Natural killer cell (primary cell): ENCODE results near the gene CCNT1. TPM values are rescaled to one million over a fixed set of nuclear protein-coding genes. Genes with fewer than 3 reads are reported as not detected.

Source experiments
- ATAC-seq, 3 donors: fragments of 150-1000 bp in 2 of 3; fragments of 200-7000 bp in 1 of 3; cut with Tn5 transposase; 1 replicate in 1 of 3; 2 replicates in 2 of 3; pipeline ENCODE4 v1.10.0; 2021; ENCODE audit warnings: mild to moderate bottlenecking in 2 of 3, moderate library complexity in 2 of 3
- DNase-seq, 2 donors: peaks; one replicate each; pipeline versions ENCODE4 v3.0.0 to v3.0.0-alpha.2; 2013 to 2021; ENCODE audit warnings: mixed read lengths in 1 of 2
- H3K27ac ChIP-seq: one replicate; pipeline ENCODE4 v1.5.1; 2013; ENCODE audit warnings: mild to moderate bottlenecking, low read length
- H3K27me3 ChIP-seq: one replicate; pipeline ENCODE4 v1.6.1; 2013; ENCODE audit warnings: low read length; ENCODE audit not compliant: control insufficient read depth, insufficient read depth
- H3K36me3 ChIP-seq: one replicate; pipeline ENCODE4 v1.6.1; 2013; ENCODE audit warnings: low read length; ENCODE audit not compliant: control insufficient read depth, insufficient read depth
- H3K4me1 ChIP-seq: one replicate; pipeline ENCODE4 v1.6.1; 2013; ENCODE audit warnings: low read length; ENCODE audit not compliant: control insufficient read depth, insufficient read depth
- H3K4me3 ChIP-seq: one replicate; pipeline ENCODE4 v1.5.1; 2013; ENCODE audit warnings: low read length
- H3K9me3 ChIP-seq: one replicate; pipeline ENCODE4 v1.6.1; 2013; ENCODE audit warnings: low read length; ENCODE audit not compliant: control insufficient read depth, insufficient read depth
- H3K27ac Mint-ChIP-seq, 2 donors: one replicate each; pipeline ENCODE4 v1.8.0; 2022; ENCODE audit warnings: mild to moderate bottlenecking in 2 of 2, mixed read lengths in 2 of 2, moderate library complexity in 1 of 2
- H3K27me3 Mint-ChIP-seq, 2 donors: one replicate each; pipeline ENCODE4 v1.8.0; 2022; ENCODE audit warnings: low read depth in 2 of 2, mixed read lengths in 2 of 2
- H3K36me3 Mint-ChIP-seq: one replicate; pipeline ENCODE4 v1.8.0; 2022; ENCODE audit warnings: mixed read lengths
- H3K4me1 Mint-ChIP-seq, 2 donors: one replicate each; pipeline ENCODE4 v1.8.0; 2022; ENCODE audit warnings: mixed read lengths in 2 of 2
- H3K4me3 Mint-ChIP-seq: one replicate; pipeline ENCODE4 v1.8.0; 2022; ENCODE audit warnings: mild to moderate bottlenecking, moderate library complexity, mixed read lengths
- H3K9me3 Mint-ChIP-seq, 2 donors: one replicate each; pipeline ENCODE4 v1.8.0; 2022; ENCODE audit warnings: mixed read lengths in 2 of 2
- WGBS: methylation state at CpG from one replicate; pipeline ENCODE4 v1.1.7; 2013; ENCODE audit warnings: missing lambda C conversion rate; ENCODE audit not compliant: insufficient coverage; 5-methylcytosine and 5-hydroxymethylcytosine counted together
- intact Hi-C: fragments of 100-400 bp; cut with micrococcal nuclease; formaldehyde crosslinking; loops from one replicate; pipeline ENCODE4 v1.14.2; 2022
- total RNA-seq, 4 donors: library from RNA; stranded (reverse); fragments of 120-200 nt in 1 of 4; gene quantifications; one replicate each; pipeline versions ENCODE4 v1.2.3 to v1.2.4, GENCODE V29; 2013 to 2022
- TF ChIP-seq, protein P1 (sequence below): fragments of 200-600 bp; IDR thresholded peaks from one replicate; pipeline ENCODE4 v1.8.0; 2022; ENCODE audit warnings: antibody characterized with exemption

Gene CCNT1
- total RNA-seq, 3 donors from 2014 or later (not counting 1 experiment from before 2014, with no cell fraction given): 119 to 145 (median 120) TPM

DNA sequence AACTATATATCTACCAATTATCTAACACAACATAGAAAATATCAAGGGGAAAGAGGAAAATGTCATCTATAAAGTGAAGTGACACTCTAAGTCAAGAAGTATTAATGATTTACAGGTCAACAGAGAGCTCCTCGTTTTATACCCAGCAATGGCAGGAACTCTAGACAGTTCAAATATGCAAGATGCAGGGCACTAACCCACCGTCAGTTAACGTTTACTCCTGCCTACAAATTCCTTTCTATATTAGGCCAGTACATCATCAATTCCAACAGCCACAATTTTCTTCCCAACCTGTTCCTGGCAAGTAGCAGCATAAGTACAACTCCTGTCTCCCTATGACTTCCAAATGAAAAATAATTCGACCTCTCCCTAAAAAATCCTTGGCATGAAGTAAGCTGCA lies 25.5 kb downstream of the CCNT1 start:
- no peak overlapping the region for H3K4me3 Mint-ChIP-seq
- Histone ChIP-seq H3K27me3 (no peaks in the 10 kb centered on the region), H3K9me3 (no peaks in the 10 kb centered on the region), H3K27ac (no peak overlapping the region), H3K4me1 (no peaks in the 10 kb centered on the region), H3K4me3 (no peak overlapping the region), H3K36me3 (peaks cover 68% of the 10 kb centered on the region)
- WGBS: 94% methylated on average over 4 of the region's 4 CpGs
- no peaks in the 10 kb centered on the region for H3K27me3 Mint-ChIP-seq
- DNase-seq (no peak), ATAC-seq (no peak)
- no peak overlapping the region for H3K27ac Mint-ChIP-seq
- H3K36me3 Mint-ChIP-seq: peaks cover 25% of the 10 kb centered on the region
- intact Hi-C loops: no loop called here
- H3K4me1 Mint-ChIP-seq: peaks cover 0 to 18% of the 10 kb centered on the region in 2 donors
- TF ChIP-seq, protein P1, sequence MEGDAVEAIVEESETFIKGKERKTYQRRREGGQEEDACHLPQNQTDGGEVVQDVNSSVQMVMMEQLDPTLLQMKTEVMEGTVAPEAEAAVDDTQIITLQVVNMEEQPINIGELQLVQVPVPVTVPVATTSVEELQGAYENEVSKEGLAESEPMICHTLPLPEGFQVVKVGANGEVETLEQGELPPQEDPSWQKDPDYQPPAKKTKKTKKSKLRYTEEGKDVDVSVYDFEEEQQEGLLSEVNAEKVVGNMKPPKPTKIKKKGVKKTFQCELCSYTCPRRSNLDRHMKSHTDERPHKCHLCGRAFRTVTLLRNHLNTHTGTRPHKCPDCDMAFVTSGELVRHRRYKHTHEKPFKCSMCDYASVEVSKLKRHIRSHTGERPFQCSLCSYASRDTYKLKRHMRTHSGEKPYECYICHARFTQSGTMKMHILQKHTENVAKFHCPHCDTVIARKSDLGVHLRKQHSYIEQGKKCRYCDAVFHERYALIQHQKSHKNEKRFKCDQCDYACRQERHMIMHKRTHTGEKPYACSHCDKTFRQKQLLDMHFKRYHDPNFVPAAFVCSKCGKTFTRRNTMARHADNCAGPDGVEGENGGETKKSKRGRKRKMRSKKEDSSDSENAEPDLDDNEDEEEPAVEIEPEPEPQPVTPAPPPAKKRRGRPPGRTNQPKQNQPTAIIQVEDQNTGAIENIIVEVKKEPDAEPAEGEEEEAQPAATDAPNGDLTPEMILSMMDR: no peak
- H3K9me3 Mint-ChIP-seq: no peaks in the 10 kb centered on the region

DNA sequence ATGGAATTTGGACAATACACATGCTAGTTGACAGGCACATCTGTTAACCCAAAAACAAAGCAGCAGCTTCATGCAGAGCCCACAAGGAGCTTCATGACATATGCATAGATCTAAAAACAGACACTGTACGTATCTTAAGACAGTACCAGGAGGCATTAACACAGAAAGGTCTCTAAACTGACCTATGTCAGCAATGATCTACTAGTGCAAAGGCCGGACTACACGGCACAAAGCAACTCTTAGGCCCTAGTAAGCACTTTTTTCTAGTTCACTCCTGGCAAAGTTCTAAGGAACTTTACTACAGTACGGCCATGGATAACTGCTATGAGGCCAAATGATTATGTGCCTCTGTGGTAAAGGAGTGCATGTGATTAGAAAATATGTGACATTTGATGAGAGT lies 26.1 kb downstream of the CCNT1 start:
- peaks cover 63% of the 10 kb centered on the region for H3K36me3 ChIP-seq
- Mint-ChIP-seq H3K27ac (no peak overlapping the region), H3K27me3 (no peaks in the 10 kb centered on the region)

DNA sequence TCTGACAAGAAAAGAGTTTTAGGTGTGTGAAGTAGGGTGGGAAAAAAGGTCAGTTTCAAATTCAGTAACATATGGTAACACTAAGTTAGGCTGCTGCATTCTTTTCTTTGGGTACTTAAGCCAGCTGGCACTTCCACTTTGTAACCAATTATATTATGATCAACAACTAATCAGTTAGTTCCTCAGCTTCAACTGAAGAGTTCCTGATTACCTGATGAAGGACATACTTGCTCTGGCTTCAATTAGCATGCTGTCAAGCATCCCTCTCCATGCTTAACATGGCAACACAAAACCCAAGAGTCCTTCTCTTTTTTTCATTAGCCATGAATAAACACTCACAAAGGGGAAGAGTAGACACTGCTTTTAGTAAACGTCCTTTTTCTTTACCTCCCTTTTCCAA lies 27.7 kb downstream of the CCNT1 start:
- Mint-ChIP-seq H3K4me3 (no peak overlapping the region), H3K36me3 (peaks cover 10% of the 10 kb centered on the region), H3K27me3 (no peaks in the 10 kb centered on the region), H3K4me1 (peaks cover 0 to 18% of the 10 kb centered on the region in 2 donors), H3K27ac (peak overlapping the region in 1 of 2 donors; percentile 9), H3K9me3 (no peaks in the 10 kb centered on the region)
- Histone ChIP-seq H3K27ac (no peak overlapping the region), H3K4me1 (no peaks in the 10 kb centered on the region), H3K4me3 (no peak overlapping the region), H3K36me3 (peaks cover 48% of the 10 kb centered on the region), H3K27me3 (no peaks in the 10 kb centered on the region), H3K9me3 (no peaks in the 10 kb centered on the region)
- ATAC-seq (no peak), DNase-seq (no peak)
- 86% methylated on average over 1 of the region's 1 CpG for WGBS
- intact Hi-C loops: no loop called here
- TF ChIP-seq, protein P1: no peak

More for the DNA sequence above, 26.1 kb downstream of the CCNT1 start:
- Mint-ChIP-seq H3K4me1 (peaks cover 0 to 18% of the 10 kb centered on the region in 2 donors), H3K4me3 (no peak overlapping the region), H3K9me3 (no peaks in the 10 kb centered on the region), H3K36me3 (peaks cover 21% of the 10 kb centered on the region)
- no peak overlapping the region for H3K4me3 ChIP-seq
- no peaks in the 10 kb centered on the region for H3K9me3 ChIP-seq
- no peak overlapping the region for H3K27ac ChIP-seq
- H3K4me1 ChIP-seq: no peaks in the 10 kb centered on the region
- ATAC-seq: no peak
- WGBS: 81% methylated on average over 4 of the region's 4 CpGs
- TF ChIP-seq, protein P1: no peak
- intact Hi-C loops: no loop called here
- no peak for DNase-seq
- no peaks in the 10 kb centered on the region for H3K27me3 ChIP-seq

DNA sequence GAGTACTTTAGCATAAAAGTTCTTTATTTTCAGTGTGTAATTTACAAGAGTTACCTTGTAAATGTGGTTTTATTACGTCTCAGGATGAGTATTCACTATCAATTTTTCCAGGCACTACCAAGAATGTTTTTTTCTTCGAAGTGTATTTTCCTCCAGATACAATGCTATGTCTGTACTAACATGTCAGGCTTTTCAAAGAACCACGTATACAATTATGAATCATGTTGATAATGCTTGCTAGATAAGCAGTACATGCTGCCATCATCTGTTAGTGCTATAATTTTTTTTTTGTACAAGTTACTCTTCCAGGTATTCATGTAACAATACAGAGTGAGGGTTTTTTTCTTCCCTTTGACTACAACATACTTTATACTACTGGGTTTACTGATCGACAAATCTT lies 28.9 kb downstream of the CCNT1 start:
- Mint-ChIP-seq H3K27ac (peak overlapping the region in 1 of 2 donors; percentile 27), H3K36me3 (no peaks in the 10 kb centered on the region), H3K4me3 (no peak overlapping the region), H3K4me1 (peaks cover 7 to 23% of the 10 kb centered on the region in 2 donors), H3K27me3 (no peaks in the 10 kb centered on the region), H3K9me3 (no peaks in the 10 kb centered on the region)
- ATAC-seq (no peak), DNase-seq (no peak)
- TF ChIP-seq, protein P1: no peak
- intact Hi-C loops: no loop called here
- Histone ChIP-seq H3K36me3 (peaks cover 36% of the 10 kb centered on the region), H3K9me3 (no peaks in the 10 kb centered on the region), H3K4me1 (peaks cover 2% of the 10 kb centered on the region), H3K27ac (no peak overlapping the region), H3K4me3 (no peak overlapping the region), H3K27me3 (no peaks in the 10 kb centered on the region)
- 88% methylated on average over 3 of the region's 4 CpGs for WGBS
